Thymus (tissue), 11 donors: ENCODE data around the gene TRDMT1. TPM values are rescaled to one million over a fixed set of nuclear protein-coding genes. Genes with fewer than 3 reads are reported as not detected.
"Not testable (repeated sequence)": the region's sequence is repeated elsewhere in the genome, so short reads cannot be mapped to it uniquely, and the experiment has no call there.

Source experiments
- DNase-seq, 9 donors: peaks; one replicate each; pipeline ENCODE4 v3.0.0-alpha.2; 2013; ENCODE audit warnings: low spot score in 9 of 9, low read depth in 6 of 9, missing footprints in 1 of 9
- H3K27ac ChIP-seq, 2 donors: one replicate each; pipeline ENCODE4 v1.5.1; 2013; ENCODE audit warnings: control low read depth in 1 of 2, low read depth in 1 of 2, low read length in 1 of 2, mild to moderate bottlenecking in 1 of 2, moderate library complexity in 1 of 2
- H3K27me3 ChIP-seq, 2 donors: one replicate each; pipeline ENCODE4 v1.5.1; 2013; ENCODE audit warnings: low read length in 1 of 2; ENCODE audit not compliant: control insufficient read depth in 2 of 2, insufficient read depth in 1 of 2
- H3K36me3 ChIP-seq, 2 donors: one replicate each; pipeline ENCODE4 v1.5.1; 2013; ENCODE audit warnings: low read length in 1 of 2, mild to moderate bottlenecking in 1 of 2, moderate library complexity in 1 of 2; ENCODE audit not compliant: control insufficient read depth in 2 of 2, insufficient read depth in 2 of 2
- H3K4me1 ChIP-seq, 2 donors: one replicate each; pipeline ENCODE4 v1.5.1; 2013; ENCODE audit warnings: low read length in 2 of 2; ENCODE audit not compliant: control insufficient read depth in 2 of 2, insufficient read depth in 2 of 2
- H3K4me3 ChIP-seq, 2 donors: one replicate each; pipeline ENCODE4 v1.5.1; 2013; ENCODE audit warnings: low read length in 2 of 2, control low read depth in 1 of 2, mild to moderate bottlenecking in 1 of 2
- H3K9me3 ChIP-seq, 2 donors: one replicate each; pipeline ENCODE4 v1.5.1; 2013; ENCODE audit warnings: low read length in 1 of 2, mild to moderate bottlenecking in 1 of 2; ENCODE audit not compliant: control insufficient read depth in 2 of 2, insufficient read depth in 1 of 2
- WGBS: extraction: QIAGEN DNeasy Blood & Tissue Kit; methylation state at CpG from one replicate; pipeline ENCODE4 v1.1.7; 2013; 5-methylcytosine and 5-hydroxymethylcytosine counted together
- polyA plus RNA-seq: library from polyadenylated mRNA; stranded (reverse); fragments of 200-250 nt; gene quantifications from one replicate; pipeline ENCODE4 v1.2.3, GENCODE V29; 2013
- total RNA-seq: library from RNA; stranded (reverse); fragments of 120-200 nt; gene quantifications from one replicate; pipeline ENCODE4 v1.2.4, GENCODE V29; 2013
- donor health status: healthy.

TRDMT1 gene
- total and polyA plus RNA-seq, 2 donors = 5.0 to 11.4 TPM

- no peaks in the 10 kb centered on the region for H3K4me1 ChIP-seq
- no peaks in the 10 kb centered on the region for H3K27me3 ChIP-seq
- no peaks in the 10 kb centered on the region for H3K9me3 ChIP-seq
- DNase-seq = no peak
- H3K27ac ChIP-seq = no peak overlapping the region
- 78% methylated on average over 5 of the region's 5 CpGs for WGBS
- H3K4me3 ChIP-seq = no peak overlapping the region
- H3K36me3 ChIP-seq = no peaks in the 10 kb centered on the region
Measured at GRCh38 chr10:17125206-17125893, 76.1 kb downstream of the TRDMT1 start.

GRCh38 chr10:17123961-17124360, 77.5 kb downstream of the TRDMT1 start:
- Histone ChIP-seq H3K27me3 (no peaks in the 10 kb centered on the region), H3K4me3 (no peak overlapping the region), H3K9me3 (no peaks in the 10 kb centered on the region), H3K4me1 (no peaks in the 10 kb centered on the region), H3K27ac (no peak overlapping the region), H3K36me3 (no peaks in the 10 kb centered on the region)
- 95% methylated on average over 3 of the region's 3 CpGs for WGBS
- DNase-seq = no peak

- 96% methylated on average over 5 of the region's 5 CpGs for WGBS
- no peak for DNase-seq
- no peaks in the 10 kb centered on the region for H3K4me1 ChIP-seq
Measured at GRCh38 chr10:17122726-17123661, 78.5 kb downstream of the TRDMT1 start.

GRCh38 chr10:17122052-17122451, 79.4 kb downstream of the TRDMT1 start:
- Histone ChIP-seq H3K27ac (no peak overlapping the region), H3K4me1 (no peaks in the 10 kb centered on the region), H3K36me3 (no peaks in the 10 kb centered on the region), H3K27me3 (no peaks in the 10 kb centered on the region), H3K4me3 (no peak overlapping the region), H3K9me3 (no peaks in the 10 kb centered on the region)
- no peak for DNase-seq
- 98% methylated on average over 2 of the region's 2 CpGs for WGBS

More at GRCh38 chr10:17122726-17123661, 78.5 kb downstream of the TRDMT1 start:
- Histone ChIP-seq H3K36me3 (no peaks in the 10 kb centered on the region), H3K9me3 (no peaks in the 10 kb centered on the region), H3K27me3 (no peaks in the 10 kb centered on the region), H3K27ac (no peak overlapping the region), H3K4me3 (no peak overlapping the region)

- Histone ChIP-seq H3K27ac (no peak overlapping the region), H3K27me3 (no peaks in the 10 kb centered on the region), H3K36me3 (no peaks in the 10 kb centered on the region), H3K4me3 (no peak overlapping the region), H3K9me3 (no peaks in the 10 kb centered on the region), H3K4me1 (no peaks in the 10 kb centered on the region)
- 92% methylated on average over 3 of the region's 3 CpGs for WGBS
- DNase-seq = no peak
Measured at GRCh38 chr10:17120694-17121093, 80.8 kb downstream of the TRDMT1 start.

GRCh38 chr10:17119845-17120244, 81.6 kb downstream of the TRDMT1 start:
- 95% methylated on average over 3 of the region's 3 CpGs for whole genome bisulfite sequencing

GRCh38 chr10:17116193-17116592, 85.3 kb downstream of the TRDMT1 start:
- DNase-seq = no peak
- H3K4me1 ChIP-seq = peaks cover 5 to 6% of the 10 kb centered on the region in 2 donors
- no peak overlapping the region for H3K4me3 ChIP-seq
- H3K36me3 ChIP-seq = peaks cover 0 to 3% of the 10 kb centered on the region in 2 donors
- no peaks in the 10 kb centered on the region for H3K27me3 ChIP-seq
- peaks cover 0 to 4% of the 10 kb centered on the region in 2 donors for H3K9me3 ChIP-seq
- no peak overlapping the region for H3K27ac ChIP-seq
- WGBS = over 99% methylated on average over 5 of the region's 5 CpGs

More at GRCh38 chr10:17119845-17120244, 81.6 kb downstream of the TRDMT1 start:
- Histone ChIP-seq H3K9me3 (peaks cover 0 to 4% of the 10 kb centered on the region in 2 donors), H3K4me3 (no peak overlapping the region), H3K4me1 (peaks cover 5 to 6% of the 10 kb centered on the region in 2 donors), H3K36me3 (no peaks in the 10 kb centered on the region), H3K27me3 (no peaks in the 10 kb centered on the region), H3K27ac (no peak overlapping the region)
- DNase-seq = no peak

GRCh38 chr10:17115683-17116082, 85.8 kb downstream of the TRDMT1 start:
- 96% methylated on average over 5 of the region's 5 CpGs for whole genome bisulfite sequencing
- Histone ChIP-seq H3K9me3 (peaks cover 0 to 4% of the 10 kb centered on the region in 2 donors), H3K36me3 (peaks cover 0 to 3% of the 10 kb centered on the region in 2 donors), H3K4me1 (peaks cover 5 to 6% of the 10 kb centered on the region in 2 donors), H3K4me3 (no peak overlapping the region), H3K27me3 (no peaks in the 10 kb centered on the region), H3K27ac (no peak overlapping the region)
- no peak for DNase-seq

- peak in 6 of 9 donors; percentile 17 to 60 (median 28) for DNase-seq
- 94% methylated on average over 13 of the region's 13 CpGs for WGBS
Measured at GRCh38 chr10:17114878-17115444, 86.5 kb downstream of the TRDMT1 start.

More at GRCh38 chr10:17114878-17115444, 86.5 kb downstream of the TRDMT1 start:
- H3K4me1 ChIP-seq, H3K9me3 ChIP-seq, H3K27ac ChIP-seq, H3K27me3 ChIP-seq, H3K4me3 ChIP-seq, H3K36me3 ChIP-seq: not testable (repeated sequence)
